ENCODE data around the gene ZNF692.

- TF ChIP-seq CTCF (IDR thresholded peaks at IDR 0.05), result no peak
- no peak for TF ChIP-seq EZH2 (IDR thresholded peaks at IDR 0.05)
- TF ChIP-seq EZH2phosphoT487 (IDR thresholded peaks at IDR 0.05), result no peak
These were observed 22.4 kb upstream of the ZNF692 start for GRCh38 chr1:248881261-248881660.

Measured in neural progenitor cell (in vitro differentiated cells).